Mammary epithelial cell (primary cell): Measurements from ENCODE around the gene IFFO2.

ENCODE experiments used
- EZH2 ChIP-seq: IDR thresholded peaks from 2 replicates; pipeline ENCODE4 v1.6.1; 2012; ENCODE audit warnings: low read length, inconsistent platforms, borderline replicate concordance
- TF ChIP-seq, protein P1 (sequence below), 2 donors: IDR thresholded peaks in 1 of 2; conservative IDR thresholded peaks in 1 of 2; 2 replicates each; pipeline ENCODE4 v1.5.1; 2011 to 2012; ENCODE audit warnings: inconsistent platforms in 2 of 2, low read length in 2 of 2, mild to moderate bottlenecking in 2 of 2, control low read depth in 1 of 2, low read depth in 1 of 2; ENCODE audit not compliant: insufficient read depth in 1 of 2; ENCODE audit errors: extremely low read depth in 1 of 2

DNA sequence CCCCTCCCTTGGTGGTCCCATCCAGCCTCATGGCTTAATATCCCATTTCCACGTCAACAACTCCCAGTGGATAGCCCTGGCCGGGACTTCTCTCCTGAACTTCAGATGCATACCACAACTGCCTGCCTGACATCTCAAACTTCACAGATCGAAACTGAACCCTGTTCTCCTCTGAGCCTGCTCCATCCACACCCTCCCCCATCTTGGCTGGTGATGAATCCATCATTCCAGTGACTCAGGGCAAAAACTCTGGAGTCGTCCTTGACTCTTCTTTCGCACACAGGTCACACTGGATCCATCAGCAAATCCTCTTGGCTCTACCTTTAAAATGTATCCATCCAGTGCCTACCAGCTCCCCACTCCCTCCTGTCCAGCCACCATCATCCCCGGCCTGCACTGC, 100.9 kb downstream of the IFFO2 start:
- TF ChIP-seq, protein P1, sequence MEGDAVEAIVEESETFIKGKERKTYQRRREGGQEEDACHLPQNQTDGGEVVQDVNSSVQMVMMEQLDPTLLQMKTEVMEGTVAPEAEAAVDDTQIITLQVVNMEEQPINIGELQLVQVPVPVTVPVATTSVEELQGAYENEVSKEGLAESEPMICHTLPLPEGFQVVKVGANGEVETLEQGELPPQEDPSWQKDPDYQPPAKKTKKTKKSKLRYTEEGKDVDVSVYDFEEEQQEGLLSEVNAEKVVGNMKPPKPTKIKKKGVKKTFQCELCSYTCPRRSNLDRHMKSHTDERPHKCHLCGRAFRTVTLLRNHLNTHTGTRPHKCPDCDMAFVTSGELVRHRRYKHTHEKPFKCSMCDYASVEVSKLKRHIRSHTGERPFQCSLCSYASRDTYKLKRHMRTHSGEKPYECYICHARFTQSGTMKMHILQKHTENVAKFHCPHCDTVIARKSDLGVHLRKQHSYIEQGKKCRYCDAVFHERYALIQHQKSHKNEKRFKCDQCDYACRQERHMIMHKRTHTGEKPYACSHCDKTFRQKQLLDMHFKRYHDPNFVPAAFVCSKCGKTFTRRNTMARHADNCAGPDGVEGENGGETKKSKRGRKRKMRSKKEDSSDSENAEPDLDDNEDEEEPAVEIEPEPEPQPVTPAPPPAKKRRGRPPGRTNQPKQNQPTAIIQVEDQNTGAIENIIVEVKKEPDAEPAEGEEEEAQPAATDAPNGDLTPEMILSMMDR (conservative IDR thresholded peaks at IDR 0.05 in 1 of 2, IDR thresholded peaks at IDR 0.05 in 1 of 2; ENCODE audit: extremely low read depth in 1 of 2, insufficient read depth in 1 of 2, low read depth in 1 of 2, low read length in 2 of 2): no peak
- no peak for TF ChIP-seq EZH2
